Measurements from ENCODE around the gene ZMYND10.

Gene ZMYND10

DNA sequence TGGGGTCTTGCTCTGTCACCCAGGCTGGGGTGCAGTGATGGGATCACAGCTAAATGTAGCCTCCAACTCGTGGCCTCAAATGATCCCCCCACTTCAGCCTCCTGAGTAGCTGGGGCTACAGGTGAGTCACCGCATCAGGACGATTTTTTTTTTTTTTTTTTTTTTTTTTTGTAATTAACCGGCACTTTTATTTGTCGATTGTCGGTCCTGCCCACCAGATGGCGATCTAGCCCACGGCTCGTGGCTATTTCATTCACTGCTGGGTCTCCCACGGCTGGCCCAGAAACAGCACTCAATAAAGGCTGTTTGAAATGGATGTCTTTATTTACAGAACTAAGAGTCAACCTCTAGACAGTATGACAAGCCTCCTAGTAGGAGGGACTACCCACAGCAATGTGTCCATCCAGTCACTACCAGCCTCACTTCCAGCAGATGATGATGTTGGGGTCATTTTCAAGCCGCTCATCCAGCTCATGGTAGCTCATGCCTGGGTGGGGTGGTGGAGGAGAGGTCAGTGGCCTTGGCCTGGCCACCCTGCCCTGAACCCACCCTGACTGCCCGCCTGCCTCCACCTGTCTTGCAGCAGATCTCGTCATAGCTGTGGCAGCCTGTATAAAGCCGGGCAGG is 1.8 kb upstream of the ZMYND10 start:
- peak; percentile 54 to 63 for DNase-seq (ENCODE audit: low read depth in 2 of 2)

GRCh38 chr3:50345008-50345407 is 524 bp downstream of the ZMYND10 start:
- no peak for DNase-seq (ENCODE audit: low read depth in 2 of 2)

- no peak for DNase-seq (ENCODE audit: low read depth in 2 of 2)
These were observed 2.5 kb downstream of the ZMYND10 start for GRCh38 chr3:50342813-50343633.

DNA sequence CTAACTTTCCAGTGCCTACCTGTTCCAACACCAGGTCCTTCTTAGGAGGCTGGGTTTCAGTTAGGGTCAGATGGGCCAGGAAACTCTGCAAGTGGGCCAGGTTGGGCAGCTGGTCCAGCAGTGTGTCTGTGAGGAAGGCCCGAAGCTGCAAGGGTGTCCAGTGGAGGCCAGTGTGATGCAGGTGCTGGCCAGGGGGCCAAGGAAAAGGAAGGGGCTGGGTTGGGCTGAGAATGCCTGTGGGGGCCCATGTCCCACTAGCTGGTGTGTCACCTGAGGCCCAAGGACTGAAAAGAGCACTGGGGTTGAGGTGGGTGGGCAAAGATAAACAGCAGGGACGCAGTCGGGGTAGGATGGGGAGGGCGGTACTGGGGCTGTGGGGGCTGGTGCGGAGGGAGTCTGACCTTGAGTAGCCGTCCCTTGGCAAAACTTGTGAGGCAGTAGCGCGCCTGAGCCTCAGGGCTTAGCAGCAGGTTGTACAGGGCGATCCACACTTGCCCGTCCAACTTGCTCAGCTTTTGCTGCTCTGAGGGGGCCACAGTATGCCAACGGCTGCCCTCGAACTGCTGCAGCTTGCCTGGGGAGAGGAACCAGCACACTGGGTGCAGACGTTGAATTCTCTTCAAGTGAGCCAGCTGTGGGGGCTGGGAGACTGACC is 3.4 kb downstream of the ZMYND10 start:
- no peak for DNase-seq (ENCODE audit: low read depth in 2 of 2)

- no peak for DNase-seq (ENCODE audit: low read depth in 2 of 2)
These were observed 4.0 kb downstream of the ZMYND10 start for GRCh38 chr3:50341537-50341936.

DNA sequence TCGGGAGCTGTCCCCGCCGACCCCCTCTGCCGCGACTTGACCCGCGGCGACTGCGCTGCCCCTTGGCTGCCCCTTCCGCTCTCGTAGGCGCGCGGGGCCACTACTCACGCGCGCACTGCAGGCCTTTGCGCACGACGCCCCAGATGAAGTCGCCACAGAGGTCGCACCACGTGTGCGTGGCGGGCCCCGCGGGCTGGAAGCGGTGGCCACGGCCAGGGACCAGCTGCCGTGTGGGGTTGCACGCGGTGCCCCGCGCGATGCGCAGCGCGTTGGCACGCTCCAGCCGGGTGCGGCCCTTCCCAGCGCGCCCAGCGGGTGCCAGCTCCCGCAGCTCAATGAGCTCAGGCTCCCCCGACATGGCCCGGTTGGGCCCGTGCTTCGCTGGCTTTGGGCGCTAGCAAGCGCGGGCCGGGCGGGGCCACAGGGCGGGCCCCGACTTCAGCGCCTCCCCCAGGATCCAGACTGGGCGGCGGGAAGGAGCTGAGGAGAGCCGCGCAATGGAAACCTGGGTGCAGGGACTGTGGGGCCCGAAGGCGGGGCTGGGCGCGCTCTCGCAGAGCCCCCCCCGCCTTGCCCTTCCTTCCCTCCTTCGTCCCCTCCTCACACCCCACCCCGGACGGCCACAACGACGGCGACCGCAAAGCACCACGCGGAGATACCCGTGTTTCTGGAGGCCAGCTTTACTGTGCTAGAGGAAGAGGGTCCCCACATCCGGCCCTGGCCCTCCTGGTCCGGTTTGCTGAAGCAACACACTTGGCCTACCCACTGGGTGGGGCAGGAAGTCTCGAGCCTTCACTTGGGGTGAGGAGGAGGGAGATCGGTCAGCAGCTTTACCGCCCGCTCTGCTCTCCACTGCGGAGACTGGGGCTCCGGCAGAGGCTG is 4.8 kb downstream of the ZMYND10 start, which contains the start of gene RASSF1:
RASSF1 (minus strand) TSS at position 389 of the 882 bp plus-strand sequence; CDS start at position 358, 31 bp downstream.
- peak in 1 of 2 donors; percentile 41 for DNase-seq (ENCODE audit: low read depth in 2 of 2)

DNA sequence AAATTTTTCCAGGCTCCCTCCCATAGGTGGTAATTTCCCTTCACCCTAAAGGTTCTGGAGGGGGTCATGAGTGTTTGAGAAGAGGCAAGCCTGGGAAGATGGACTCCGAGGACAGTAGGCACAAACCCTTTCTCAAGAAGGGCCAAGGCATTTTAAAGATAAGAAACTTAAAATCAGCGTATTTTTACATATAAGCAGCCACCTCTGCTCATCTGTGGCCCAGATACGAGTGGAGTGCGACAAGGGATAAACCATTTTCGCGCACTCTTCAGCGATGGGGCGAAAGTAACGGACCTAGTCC is 5.4 kb downstream of the ZMYND10 start:
- DNase-seq (ENCODE audit: low read depth in 2 of 2): no peak

GRCh38 chr3:50339485-50340146 is 5.9 kb downstream of the ZMYND10 start:
- DNase-seq (ENCODE audit: low read depth in 2 of 2): no peak

DNA sequence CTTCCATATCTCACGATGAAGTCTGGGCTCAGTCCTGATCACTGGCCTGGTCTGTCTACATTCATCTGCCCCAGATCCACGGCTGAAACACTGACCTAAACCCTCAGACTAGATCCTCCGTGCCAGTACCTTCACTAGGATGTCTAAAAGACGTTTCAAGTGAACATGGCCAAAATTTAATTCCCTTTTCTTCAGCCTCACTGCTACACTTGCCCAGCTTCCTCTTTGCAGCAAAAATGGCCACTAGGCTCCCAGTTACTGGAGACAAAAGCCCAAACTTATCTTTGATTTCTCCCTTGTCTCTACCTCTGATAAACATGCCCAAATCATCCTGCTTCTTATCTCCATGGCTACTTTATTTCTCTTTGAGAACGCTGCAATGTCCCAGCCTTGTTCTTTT is 6.6 kb downstream of the ZMYND10 start:
- no peak for DNase-seq (ENCODE audit: low read depth in 2 of 2)

GRCh38 chr3:50337175-50337861 is 8.2 kb downstream of the ZMYND10 start:
- DNase-seq (ENCODE audit: low read depth in 2 of 2): peak; percentile 89 to 93

DNA sequence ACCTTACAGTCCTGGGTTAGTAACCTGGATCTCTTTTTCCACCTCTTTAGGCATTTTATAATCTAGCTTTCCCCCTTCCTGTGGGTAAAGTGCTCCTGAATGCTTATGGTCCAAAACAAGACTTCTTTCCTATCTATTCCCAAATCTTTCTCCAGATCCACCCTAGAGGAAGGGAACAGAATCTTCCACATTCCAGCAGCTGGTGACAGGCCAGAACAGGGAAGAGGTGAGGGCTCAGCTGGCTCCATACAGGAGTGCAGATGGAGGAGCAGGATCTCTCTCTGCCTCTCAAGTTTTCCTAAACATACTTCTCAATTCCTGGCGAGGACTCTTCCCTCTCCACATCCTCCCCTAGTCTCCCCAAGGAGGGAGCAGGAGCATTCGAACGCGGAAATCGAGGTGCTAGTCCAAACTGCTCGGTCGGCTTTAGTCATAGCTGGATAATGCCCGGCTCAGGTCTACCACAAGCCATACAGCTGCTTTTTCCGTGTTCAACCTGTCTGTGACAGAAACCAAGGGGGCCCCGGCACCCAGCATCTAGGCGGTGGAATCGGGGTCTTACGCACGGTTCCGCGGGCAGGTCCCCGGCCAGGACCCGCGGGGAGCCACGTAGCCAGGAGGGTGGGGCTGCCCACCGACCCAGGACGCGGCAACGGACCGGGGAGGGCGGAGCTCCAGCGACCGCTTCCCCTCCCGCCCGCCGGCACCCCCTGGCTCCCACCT is 8.9 kb downstream of the ZMYND10 start:
- no peak for DNase-seq (ENCODE audit: low read depth in 2 of 2)

- no peak for DNase-seq (ENCODE audit: low read depth in 2 of 2)
These were observed 11.0 kb downstream of the ZMYND10 start for GRCh38 chr3:50334339-50335075.

DNA sequence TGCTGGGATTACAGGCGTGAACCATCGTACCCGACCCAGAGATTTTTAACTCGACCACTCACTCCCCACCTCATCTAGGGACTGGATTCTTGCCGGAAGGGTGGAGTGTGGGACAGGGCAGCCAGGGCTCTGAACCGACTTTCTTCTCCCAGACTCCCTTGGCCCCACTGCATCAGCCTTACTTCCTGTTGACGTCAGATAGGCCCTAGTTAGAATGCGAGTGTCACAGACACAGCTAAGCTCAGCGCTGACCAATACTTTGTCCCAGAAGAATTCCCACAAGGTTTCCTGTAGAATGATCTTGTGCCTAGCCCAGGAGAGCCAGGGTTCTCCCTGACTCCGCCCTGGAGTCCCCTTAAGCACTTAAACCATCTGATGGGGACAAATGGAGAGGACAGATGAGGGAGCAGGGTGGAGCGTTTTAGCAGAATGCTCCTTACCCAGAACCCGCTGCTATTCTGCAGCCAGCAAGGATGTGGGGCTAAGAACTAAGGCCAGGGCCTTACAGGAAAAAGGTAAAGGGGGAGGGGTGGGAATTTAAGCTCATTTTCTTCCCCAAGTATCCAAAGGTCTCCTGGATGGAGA is 11.7 kb downstream of the ZMYND10 start:
- DNase-seq (ENCODE audit: low read depth in 2 of 2): no peak

GRCh38 chr3:50331364-50331907 is 14.1 kb downstream of the ZMYND10 start:
- no peak for DNase-seq (ENCODE audit: low read depth in 2 of 2)

DNA sequence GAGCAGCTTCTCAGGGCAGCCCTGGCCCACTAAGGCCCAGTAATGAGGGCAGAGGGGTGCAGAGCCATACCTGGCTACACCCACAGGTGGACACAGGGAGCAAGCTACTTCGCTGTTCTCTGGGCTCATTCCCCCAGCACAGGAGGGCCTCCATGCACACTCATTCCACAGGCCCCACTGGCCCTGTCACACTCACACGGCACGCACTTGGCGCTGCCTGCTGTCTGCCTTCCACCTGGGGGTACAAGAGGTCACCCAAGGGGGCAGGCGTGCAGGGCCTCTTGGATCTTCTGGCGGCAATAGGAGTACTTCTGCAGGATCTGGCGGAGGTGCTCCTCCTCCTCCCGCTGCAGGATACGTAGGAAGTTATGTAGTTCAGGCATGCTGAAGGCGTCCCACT is 15.2 kb downstream of the ZMYND10 start:
- DNase-seq (ENCODE audit: low read depth in 2 of 2): no peak

DNA sequence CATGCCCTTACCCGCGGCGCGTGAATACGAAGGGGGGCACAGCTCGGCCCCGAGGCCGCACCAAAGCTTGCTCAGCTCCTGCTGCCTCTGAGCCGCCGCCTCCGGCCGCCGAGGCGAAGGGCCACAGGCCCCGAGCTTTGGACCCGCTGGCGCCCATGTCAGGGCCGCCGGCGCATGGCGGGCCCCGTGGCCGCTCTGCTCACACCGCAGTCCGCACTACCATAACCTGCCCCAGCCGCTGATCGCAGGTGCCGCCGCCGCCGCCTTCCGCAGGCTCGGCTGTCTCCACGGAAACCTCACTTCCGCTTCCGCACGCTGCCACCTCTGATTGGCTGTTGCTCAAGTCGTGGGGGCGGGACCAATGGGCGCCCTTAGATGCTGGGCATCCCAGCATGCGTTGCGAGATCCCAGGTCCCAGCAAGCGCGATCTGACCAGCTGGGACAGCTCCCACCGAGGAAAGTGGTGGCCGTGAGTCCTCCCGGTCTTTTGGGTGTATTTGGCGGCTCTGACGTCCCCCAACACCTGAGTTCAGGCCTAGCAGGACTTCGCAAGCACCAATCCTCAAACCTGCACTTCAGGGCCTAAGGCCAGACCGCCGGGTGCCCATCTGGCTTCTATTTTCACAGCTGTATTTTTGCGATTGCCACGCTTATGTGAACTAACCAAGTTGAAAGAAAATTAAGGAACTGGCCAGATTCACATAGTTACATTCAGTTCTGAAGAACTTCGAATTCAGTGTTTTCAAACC is 17.4 kb downstream of the ZMYND10 start, which contains the start of gene TUSC2:
TUSC2 (minus strand) TSS at position 281 of the 749 bp plus-strand sequence; CDS start at position 157, 124 bp downstream.
- peak; percentile 89 to 90 for DNase-seq (ENCODE audit: low read depth in 2 of 2)

DNA sequence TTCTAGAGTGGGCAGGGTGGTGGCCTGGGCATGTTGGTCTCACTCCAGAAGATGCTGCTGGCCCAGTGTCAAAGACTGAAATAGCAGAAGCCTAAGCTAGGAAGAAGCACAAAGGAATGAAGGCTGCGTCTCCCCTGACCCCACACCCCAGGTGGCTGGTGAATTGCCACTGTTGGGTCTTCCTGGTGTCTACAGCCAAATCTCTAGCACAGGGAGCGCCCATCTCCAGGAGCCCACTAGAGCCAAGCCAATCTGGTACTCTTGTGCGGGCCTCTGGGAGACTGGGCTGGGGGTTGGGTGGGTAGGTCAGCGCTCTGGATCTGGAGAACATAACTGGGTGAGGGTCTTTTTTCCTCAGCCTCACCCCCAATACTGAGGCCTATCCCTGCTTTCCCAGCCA is 18.4 kb downstream of the ZMYND10 start:
- DNase-seq (ENCODE audit: low read depth in 2 of 2): no peak

DNA sequence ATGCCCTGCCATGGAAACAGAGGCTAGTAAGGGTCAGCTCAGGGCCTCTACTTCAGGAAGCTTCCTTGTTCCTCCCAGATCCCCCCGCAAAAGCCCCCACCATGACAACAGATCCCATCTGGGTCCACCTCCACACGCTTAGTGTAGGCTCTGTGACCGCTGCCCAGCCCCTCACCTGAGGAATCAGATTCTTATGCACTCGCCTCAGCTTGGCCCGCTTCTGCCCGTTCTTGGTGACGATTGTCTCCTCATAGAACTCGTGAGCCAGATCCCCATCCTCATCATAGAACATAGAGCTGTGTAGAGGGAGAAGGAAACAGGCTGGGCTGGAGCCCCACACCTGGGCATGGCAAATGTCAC is 19.4 kb downstream of the ZMYND10 start:
- DNase-seq (ENCODE audit: low read depth in 2 of 2): no peak
